HG03521 (cell line): ENCODE data around the gene MRPS6.

Experiments used
- ATAC-seq: cut with Tn5 transposase; IDR thresholded peaks from one replicate; pipeline ENCODE4 v1.9.1; 2021; ENCODE audit warnings: mild to moderate bottlenecking, moderate library complexity; ENCODE audit not compliant: unreplicated experiment

The MRPS6 gene

DNA sequence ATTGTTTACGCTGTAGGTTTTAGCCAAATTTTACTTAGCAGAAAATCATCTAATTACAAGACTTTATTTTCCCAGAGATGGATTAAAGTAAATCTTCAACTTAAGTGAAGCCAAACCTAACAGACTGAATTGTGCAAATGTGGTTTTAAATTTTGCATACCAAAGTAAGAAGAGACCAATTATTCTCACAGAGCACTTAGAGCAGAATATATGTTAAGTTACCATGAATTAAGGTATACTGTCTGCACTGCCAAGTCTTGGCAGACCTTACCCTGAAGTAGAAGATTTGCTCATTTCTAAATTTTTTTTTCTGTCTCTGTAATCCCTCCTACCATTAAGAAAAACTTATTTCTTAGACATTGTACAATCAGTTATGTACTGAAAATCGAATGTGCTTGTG lies 24.1 kb downstream of the MRPS6 start:
- no peak for ATAC-seq

DNA sequence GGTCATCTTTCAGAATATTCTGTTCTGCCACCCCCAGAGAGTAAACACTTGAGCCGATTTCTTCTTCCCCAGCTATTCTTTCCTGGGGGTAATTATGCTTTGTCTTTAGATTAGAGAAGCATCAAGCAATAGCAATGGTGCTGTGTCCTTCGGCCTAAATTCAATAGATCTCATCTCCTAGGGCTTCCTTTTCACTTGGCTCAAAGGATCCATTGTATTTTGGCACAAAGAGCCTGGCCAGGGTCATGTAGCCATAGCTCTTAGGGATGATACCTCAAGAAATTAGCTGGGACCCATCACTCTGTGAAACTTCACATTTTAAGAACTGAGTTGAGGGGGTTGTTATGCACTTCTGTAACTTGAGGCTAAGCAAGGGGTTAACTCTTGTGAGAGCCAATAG lies 27.0 kb downstream of the MRPS6 start:
- no peak for ATAC-seq

DNA sequence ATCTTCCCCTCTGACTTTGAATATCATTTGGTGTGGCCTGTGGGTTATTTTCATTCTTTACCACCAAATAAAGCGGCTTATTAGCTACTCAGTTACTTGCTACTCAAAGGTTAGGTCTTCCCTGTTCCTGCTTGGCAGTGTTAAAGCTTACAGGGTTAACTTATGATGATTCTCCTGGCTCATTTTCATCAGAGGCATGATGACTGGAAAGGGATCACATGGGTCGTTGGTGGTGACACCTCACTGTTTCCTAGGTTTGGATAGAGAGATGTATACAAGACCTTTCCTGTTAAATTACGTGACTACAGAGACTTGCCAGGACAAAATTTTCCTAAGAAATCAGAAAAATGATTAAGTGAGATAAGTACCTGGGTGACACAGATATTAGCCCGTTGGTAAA lies 27.4 kb downstream of the MRPS6 start:
- ATAC-seq: no peak

DNA sequence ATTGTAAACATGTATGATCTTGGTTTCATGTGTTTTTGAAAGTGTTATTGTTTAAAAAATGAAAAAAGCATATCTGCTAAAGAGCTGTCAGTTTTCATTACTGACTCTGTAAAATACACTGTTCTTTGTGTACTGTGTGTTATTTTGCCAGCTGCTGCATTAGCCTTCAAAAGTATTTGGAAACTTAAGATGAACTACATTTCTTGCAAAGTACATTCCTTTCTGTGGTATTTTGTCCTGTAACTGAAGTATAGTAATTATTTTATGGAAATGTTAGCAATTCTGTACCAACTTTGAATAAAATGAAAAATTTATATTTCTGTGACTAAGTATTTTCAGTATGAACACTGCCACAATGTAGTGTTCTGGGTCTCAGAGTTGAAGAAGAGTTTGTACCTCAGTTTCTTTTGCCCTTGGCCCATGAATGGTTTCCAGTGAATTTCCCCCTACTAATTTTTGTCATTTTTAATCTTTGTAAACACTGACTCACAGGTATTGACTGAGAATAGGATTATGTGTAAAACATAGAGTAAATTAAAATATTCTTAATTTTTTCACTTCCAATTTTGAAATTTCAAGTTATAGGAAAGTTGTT lies 32.7 kb downstream of the MRPS6 start:
- ATAC-seq: no peak

DNA sequence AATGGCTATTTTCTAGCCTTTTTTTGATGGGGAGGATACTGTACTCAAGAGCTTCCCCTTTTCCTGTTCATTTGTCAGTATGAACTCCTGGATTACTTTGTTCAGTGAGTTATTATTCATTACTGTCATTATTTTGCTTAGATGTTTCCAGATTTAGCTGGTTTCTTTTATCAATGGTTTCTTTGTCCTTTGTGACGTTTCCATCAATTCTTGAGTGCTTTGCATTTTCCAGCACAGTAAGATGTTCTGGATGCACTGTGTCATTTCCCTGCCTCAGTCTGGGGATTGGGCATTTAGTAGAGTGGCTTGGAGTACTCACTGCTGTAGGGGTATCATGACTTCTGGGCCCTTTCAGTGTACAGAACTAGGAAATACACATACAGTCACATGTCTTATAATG lies 34.2 kb downstream of the MRPS6 start:
- ATAC-seq: no peak

DNA sequence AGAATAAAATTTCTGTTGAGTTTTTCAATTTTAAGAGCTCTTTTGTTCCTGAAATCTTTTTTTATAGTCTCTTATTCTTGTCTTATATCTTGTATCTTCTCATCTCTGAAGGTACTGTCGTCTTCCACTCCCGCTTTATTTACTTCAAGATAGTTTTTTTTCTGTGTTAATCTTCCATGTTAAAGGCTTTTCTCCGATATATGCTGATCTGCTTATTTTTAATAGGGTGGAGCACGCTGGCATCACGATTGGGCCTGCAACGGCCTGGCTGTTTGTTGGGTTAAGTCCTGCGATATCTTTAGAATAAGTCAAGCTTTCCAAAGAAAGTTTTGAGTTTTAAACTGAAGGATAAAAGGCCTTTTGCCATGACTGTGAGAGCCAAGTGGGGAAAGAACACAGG lies 35.7 kb downstream of the MRPS6 start:
- ATAC-seq: no peak

DNA sequence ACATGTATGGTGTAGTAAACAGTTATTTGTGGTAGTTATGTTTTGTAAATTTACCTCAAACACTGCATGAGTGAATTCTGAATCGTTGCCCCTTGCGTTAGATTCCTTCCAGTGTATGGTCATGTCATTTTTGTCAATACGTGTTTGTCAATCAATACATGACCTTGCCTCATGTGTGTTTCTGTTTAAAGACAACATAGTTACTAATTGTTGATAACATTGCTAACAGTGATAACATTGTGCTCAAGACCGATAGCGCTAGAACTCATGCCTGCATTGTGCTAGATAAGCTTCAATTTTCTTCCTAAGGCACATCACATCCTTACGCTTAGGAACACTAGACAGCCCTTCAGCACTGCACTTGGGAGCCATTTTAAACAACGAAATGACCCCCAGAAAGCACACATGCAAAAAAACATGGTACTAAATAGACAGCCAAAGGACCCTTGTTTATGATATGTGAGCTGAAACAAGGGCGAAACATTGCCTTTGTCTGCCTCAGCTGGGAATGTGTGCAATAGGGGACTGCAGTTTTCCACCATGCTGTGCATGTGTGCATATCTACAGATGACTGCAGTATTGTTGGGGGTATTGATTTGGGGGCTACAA lies 37.3 kb downstream of the MRPS6 start:
- no peak for ATAC-seq

DNA sequence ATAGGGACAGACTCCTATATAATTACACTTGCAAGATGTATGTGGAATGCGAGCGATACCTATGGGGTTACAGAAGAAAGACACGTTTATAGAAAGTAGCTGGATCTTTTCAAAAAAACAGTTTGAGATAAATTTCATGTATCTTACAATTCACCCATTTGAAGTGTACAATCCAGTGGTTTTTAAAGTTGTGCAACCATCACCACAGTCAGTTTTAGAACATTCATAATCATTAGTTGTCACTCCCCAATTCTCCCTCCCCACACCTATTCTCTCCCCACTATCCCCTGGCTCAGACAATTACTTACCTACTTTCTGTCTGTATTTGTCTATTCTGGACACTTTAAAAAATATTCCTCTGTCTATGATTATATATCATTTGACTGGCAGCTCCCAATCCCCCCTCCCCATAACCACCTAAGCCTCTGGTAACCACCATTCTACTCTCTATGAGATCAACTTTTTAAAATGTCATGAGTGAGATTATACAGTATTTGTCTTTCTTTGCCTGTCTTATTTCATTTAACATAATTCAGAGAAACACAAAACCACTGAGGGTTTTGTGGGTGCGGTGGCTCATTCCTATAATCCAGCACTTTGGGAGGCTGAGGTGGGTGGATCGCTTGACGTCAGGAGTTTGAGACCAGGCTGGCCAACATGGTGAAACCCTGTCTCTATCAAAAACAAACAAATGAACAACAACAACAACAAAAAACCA lies 39.1 kb downstream of the MRPS6 start:
- no peak for ATAC-seq

DNA sequence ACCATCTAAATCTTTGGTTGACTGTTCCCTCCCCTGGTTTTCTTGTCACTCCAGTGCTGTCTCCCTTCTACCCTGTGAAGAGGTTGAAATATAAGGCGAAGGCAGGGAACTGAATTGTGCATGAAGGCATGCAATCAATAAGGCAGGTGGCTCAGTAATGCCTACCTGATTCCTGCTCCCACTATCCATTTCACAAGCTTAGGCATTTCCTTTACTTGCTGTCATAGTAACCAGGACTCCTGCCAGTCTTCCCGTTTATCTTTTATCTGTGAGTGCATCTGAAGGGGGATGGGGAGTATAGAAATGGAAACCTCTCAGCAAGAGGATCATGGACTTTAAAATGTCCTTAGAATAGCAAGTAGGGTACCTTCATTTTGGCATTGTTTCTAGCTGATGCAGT lies 40.5 kb downstream of the MRPS6 start:
- ATAC-seq: no peak

DNA sequence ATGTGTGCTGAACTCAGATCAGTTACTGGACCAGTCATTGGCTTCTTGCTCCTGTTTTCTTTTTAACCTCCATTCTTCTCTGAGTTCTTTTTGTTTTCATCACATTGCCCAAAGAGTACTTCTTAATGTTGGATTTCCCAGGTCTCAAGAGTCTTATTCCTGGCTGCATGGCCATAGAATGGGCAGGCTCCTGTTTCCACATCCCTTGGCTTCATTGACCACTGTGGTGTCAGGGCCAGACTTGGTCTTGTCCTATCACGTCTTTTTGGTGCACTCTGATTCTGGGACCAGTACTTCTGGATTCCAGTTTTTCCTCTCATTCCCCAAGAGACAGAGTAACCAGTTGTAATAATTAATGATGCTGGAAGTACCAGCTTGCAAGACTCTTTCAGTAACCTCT lies 41.8 kb downstream of the MRPS6 start:
- ATAC-seq: no peak

DNA sequence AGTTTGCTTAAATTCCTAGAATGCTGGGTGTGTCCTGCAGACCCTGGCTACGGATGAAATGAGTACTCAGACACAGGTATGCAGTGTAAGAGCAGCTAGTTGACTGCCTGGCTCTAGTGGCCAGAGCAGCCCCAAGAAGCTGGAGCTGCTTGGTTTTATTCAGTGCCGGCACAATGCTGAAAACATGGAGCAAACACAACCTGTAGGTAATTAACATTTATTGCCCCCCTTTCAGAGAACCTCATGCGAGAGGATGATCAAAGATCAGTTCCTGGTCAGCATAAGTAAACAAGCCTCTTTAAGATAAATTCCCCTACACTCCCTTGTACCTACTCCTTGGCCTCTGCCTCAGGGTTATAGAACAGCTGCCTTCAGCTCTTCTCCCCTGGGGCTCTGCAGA lies 43.2 kb downstream of the MRPS6 start:
- ATAC-seq: no peak

DNA sequence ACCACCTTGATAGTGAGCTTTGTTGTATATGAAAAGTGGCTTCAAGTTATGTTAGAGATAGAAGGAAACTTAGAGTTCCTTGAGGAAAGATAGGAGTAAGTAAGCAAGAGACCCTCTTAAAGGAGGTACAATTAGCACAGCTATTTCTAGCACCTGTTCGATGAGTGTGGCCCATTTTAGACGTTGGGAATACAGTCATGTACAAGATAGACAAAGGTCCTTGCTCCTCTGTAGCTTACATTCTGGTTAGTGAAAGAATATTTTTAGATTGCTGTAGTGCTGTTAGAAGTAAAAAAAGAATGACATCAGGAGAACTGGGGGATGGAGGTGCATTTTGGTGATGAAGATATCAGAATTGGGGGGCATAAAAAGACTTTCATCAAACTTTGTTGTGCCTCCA lies 47.5 kb downstream of the MRPS6 start:
- ATAC-seq: no peak

DNA sequence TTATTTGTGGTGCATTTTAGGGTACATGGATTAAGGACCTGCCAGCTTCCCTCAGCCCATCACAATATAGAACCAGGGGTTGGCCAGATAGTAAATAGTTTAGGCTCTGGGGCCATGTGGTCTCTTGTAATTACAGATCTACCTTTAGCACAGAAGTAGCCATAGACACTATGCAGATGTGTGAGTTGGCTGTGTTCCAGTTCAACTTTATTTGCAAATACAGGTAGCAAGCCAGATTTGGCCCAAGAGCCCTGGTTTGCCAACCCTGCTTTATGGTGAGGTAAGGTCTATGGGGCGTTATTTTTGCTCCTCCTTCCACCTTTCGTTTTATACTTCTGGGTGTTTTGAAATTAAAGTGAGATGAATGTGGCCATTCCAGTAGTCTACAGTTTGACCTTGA lies 48.7 kb downstream of the MRPS6 start:
- ATAC-seq: no peak

DNA sequence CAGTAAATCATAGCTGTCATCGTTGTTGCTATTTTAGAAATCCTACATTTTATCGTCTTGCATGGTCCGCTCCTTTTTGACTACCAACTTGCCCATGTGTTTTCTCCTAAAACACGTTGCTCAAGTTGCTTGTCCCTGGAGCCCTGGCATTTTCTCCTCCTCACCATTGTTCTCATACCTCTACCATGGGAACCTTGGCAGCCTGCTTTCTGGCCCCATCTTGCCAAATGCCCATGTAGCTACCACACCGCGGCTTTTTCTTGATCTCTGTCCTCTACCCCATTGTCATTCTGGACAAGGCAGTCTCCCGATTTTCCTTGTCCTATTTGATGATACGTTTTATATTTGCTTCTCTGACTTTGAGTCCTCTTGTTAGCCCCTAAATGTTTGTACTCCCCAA lies 50.2 kb downstream of the MRPS6 start:
- no peak for ATAC-seq

DNA sequence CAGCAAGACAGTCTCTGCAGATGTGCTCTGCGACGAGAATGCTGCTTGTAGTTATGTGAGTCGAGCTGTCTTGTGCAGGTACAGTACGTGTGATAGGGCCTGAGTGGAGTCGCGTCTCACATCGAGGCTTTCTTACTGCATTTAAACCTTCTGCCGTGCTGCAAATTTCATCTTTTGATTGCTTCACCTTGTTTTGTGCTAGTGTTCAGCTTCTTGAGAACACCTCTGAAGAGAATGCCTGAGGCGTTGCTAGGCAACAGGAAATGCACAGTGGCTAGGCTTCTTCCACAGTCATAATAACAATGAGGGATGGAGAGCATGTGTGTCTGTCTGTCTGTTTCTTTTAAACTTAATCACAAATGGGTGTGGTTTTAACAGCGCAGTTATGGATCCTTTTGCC lies 52.9 kb downstream of the MRPS6 start:
- ATAC-seq: no peak

DNA sequence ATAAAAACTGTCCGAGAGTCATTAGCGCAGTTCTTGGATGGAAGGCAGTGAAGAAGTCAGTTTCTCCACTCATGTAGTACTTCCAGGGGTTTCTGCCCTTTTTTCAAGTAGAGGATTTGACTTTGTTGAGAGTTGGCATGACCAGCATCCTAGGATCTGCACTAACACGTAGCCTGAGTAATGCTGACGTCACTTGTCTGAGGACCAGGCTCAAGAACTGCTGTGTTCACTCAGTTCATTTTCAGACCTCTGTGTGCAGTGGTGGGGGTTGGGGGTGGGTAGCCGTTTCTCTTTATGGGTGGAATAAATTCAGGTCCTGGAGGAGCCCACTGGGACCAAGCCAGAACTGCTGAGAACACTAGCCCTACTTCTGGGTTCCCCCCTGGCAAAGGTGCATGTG lies 53.3 kb downstream of the MRPS6 start:
- no peak for ATAC-seq

DNA sequence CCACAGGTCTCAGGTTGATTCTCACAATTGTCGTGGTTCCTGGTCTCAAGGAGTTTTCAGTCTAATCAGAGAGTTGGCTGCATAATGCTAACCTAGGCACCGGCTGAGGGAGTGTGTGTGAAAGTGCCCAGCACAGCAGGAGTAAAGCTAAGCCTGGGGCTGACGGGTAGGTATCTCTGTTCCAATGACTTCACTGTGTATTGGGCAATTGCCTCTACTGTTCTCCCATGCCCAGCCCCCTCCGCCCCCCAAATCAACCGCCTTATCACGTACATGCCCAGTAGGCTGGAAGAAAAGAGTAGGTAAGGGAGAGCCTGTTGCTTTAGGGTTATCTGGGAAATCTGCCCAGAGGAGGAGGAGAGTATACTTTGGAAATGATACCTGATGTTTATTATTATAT lies 54.7 kb downstream of the MRPS6 start:
- ATAC-seq: no peak

DNA sequence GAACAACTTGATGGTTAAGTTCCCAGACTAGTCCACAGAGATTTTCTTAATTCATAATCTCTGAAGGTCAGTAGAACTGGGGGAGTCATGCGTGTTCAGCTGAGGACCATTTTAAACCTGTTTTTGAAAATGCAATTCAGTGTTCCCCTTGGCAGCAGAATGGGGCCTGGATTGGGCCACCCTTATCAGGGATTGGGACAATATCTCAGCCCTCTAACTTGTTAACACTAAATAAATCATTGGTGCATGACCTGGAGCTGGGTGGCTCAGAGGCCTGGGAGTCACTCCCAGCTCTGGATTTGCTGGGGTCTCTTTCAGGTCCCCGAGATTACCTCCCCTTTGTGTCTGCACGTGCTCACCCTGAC lies 55.3 kb downstream of the MRPS6 start:
- ATAC-seq: no peak

DNA sequence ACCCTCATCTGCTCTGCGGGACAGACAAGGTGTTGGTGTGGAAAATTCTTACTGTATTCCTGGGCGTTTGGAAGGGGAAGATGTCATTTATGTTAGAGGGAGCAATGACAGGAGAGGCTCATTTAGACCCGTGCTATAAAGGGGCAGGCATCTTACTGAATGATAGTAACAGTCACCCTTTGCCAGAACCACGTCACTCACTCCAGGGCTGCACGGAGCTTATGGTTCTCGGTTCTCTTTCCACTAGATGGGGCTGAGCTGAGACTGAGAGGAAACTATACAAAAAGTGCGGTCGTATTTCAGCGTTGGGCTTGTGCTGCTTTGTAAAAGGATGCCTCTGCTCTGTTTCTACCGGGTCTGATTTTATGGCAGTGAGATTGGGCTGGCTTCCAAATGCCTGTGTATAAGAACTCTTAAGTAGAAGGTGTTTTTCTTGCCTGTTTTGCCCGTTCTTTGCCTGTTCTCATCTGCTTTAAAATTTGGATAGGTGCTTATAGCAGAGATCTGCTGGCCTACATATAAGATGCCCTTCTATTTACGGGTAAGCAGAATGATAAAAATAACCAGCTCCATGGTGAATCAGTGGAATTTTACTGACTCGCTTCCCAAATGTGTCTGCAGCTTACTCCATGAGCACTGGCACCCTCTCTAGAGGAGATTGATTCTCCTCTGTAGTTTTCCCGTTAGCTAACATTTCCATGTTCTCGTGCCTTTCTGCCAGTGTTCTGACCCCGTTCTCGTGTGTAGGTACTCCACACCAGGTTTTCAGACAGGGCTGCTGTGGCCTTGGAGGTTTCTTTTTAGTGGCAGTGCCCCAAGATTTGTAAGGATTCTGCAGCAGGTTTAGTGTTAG lies 55.9 kb downstream of the MRPS6 start:
- no peak for ATAC-seq

DNA sequence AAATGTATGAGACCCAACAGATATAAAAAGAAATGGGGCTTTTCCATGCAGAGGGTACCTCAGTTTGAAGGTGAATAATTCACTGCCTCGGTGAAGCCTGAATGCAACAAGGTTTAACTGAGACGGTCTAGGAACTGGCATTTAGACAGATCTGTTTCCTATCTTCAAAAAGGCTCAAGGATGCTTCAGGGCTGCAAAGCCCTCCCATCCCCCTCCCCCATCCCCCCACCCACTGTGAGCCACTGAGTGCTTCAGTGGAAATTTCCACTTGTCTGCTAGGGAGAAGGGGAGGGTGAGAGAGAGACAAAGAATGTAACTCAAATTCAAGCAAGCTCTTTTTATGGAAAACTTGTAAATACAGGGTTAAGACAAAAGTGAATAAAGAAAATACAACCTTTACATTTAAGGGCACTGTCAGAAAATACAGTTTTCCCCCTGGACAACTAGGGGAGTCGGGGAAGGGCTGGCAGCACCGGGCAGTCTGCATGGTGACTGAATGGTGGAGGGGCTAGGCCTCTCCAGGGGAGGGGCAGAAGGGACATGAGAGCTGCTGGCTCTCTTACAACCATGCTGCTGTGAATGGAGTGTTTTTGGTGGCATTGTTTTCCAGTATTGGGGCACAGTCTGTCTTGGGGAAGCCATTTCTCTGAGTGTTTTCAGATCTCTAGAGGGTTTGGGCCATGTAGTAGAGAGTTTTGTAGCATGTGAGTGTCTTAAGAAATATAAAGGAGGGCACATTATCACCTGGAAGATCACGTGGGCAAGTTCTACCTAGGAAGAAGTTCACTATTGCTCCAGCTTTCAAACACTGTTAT lies 56.7 kb downstream of the MRPS6 start:
- ATAC-seq: no peak

DNA sequence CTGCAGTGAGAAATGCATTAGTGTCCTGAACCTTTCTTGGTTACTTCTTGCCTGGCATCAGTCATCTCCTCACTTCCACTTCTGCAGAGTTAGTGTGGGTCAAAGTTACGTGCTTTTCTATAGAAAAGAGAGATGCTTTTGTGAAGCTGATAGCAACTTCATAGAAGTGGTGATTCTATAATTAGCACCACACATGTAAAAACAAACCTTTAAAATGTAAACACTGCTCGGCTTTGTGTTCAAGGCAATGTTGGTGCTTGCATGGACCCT lies 57.3 kb downstream of the MRPS6 start:
- ATAC-seq: no peak
